Urothelium cell line (cell line): ENCODE data around the gene SIM2.

Experiments
- DNase-seq: peaks from one replicate; pipeline ENCODE4 v3.0.0; 2011; ENCODE audit warnings: low spot score, mixed read lengths
- FAIRE-seq: peaks from 2 replicates; lab custom pipeline; 2011; peaks lifted over from hg19 to GRCh38; lab: Jason Lieb, UNC

The SIM2 gene

GRCh38 chr21:36791695-36792470 is 93.0 kb downstream of the SIM2 start:
- no peak for FAIRE-seq

GRCh38 chr21:36792505-36792967 is 93.6 kb downstream of the SIM2 start:
- DNase-seq: no peak
- FAIRE-seq: no peak

More at GRCh38 chr21:36791695-36792470, 93.0 kb downstream of the SIM2 start:
- DNase-seq: no peak

- no peak for FAIRE-seq
- DNase-seq: no peak
These were observed 97.2 kb downstream of the SIM2 start for GRCh38 chr21:36796070-36796469.

- no peak for DNase-seq
- no peak for FAIRE-seq
These were observed 99.6 kb downstream of the SIM2 start for GRCh38 chr21:36798491-36798890.
